ENCODE data around the gene KDM4B. TPM values are rescaled to one million over a fixed set of nuclear protein-coding genes. Genes with fewer than 3 reads are reported as not detected.

Gene KDM4B
- total RNA-seq, 4 donors from 2014 or later = 29.2 to 43.8 (median 38.7) TPM

DNA sequence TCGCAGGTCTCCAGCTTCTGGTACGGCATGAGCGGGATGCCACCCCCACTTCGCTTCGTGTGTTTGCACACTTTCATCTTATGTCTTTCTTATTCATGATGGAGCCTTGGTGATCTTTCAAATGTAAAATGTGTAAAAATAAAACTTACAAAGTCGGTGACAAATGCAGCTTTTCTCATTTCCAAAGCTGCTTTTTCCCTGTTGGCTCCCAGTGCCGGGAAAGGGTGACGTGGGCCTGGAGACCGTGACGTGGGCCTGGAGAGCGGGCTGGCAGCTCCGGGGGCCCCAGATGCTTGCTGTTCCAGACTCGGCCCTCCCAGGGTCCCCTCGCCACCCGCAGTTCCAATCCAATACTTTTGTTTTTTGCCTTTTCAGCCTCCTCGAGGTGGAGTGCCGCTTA, 101.4 kb downstream of the KDM4B start:
- peaks cover 0 to 71% of the 10 kb centered on the region in 2 donors for H3K36me3 ChIP-seq

DNA sequence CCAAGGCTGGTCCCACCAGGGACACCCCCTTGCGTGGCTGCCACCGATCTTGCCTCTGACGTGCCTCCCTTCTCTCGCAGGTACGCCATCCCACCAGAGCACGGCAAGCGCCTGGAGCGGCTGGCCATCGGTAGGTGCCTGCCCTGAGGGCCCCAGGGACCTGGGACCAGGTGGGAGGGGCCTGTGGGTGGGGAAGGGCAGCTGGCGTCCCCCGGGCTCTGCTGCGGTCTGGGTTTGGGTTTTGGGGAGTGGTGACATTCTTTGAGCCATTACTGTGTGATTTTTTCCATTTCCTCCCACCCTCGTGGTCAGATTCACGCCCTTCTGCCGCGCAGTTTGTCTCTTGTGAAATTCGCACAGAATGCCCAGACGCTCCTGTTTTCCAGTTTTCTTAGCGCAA, 102.0 kb downstream of the KDM4B start:
- Histone ChIP-seq H3K9me3 (no peaks in the 10 kb centered on the region), H3K4me3 (no peak overlapping the region), H3K4me1 (peaks cover 0 to 15% (median 0%) of the 10 kb centered on the region in 3 donors), H3K27me3 (no peaks in the 10 kb centered on the region), H3K36me3 (peaks cover 0 to 71% of the 10 kb centered on the region in 2 donors), H3K27ac (no peak overlapping the region)
- 85 to 86% methylated on average over 9 to 14 of the region's 19 CpGs for WGBS, 2 donors (ENCODE audit: low coverage in 1 of 2)
- no peak for ATAC-seq
- TF ChIP-seq, protein P1, sequence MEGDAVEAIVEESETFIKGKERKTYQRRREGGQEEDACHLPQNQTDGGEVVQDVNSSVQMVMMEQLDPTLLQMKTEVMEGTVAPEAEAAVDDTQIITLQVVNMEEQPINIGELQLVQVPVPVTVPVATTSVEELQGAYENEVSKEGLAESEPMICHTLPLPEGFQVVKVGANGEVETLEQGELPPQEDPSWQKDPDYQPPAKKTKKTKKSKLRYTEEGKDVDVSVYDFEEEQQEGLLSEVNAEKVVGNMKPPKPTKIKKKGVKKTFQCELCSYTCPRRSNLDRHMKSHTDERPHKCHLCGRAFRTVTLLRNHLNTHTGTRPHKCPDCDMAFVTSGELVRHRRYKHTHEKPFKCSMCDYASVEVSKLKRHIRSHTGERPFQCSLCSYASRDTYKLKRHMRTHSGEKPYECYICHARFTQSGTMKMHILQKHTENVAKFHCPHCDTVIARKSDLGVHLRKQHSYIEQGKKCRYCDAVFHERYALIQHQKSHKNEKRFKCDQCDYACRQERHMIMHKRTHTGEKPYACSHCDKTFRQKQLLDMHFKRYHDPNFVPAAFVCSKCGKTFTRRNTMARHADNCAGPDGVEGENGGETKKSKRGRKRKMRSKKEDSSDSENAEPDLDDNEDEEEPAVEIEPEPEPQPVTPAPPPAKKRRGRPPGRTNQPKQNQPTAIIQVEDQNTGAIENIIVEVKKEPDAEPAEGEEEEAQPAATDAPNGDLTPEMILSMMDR (IDR thresholded peaks at IDR 0.05) = no peak
- TF ChIP-seq POLR2A (IDR thresholded peaks at IDR 0.05) = no peak
- no peak for TF ChIP-seq EP300 (IDR thresholded peaks at IDR 0.05)
- no peak for TF ChIP-seq POLR2AphosphoS5 (IDR thresholded peaks at IDR 0.05)

More for the DNA sequence above, 101.4 kb downstream of the KDM4B start:
- Histone ChIP-seq H3K4me3 (no peak overlapping the region), H3K9me3 (no peaks in the 10 kb centered on the region), H3K27ac (no peak overlapping the region), H3K4me1 (peaks cover 0 to 15% (median 0%) of the 10 kb centered on the region in 3 donors), H3K27me3 (no peaks in the 10 kb centered on the region)
- WGBS, 2 donors (ENCODE audit: low coverage in 1 of 2) = 83 to 84% methylated on average over 1 to 11 of the region's 17 CpGs
- no peak for ATAC-seq
- TF ChIP-seq POLR2A (IDR thresholded peaks at IDR 0.05) = no peak
- TF ChIP-seq POLR2AphosphoS5 (IDR thresholded peaks at IDR 0.05) = no peak
- TF ChIP-seq, protein P1 (IDR thresholded peaks at IDR 0.05) = no peak
- TF ChIP-seq EP300 (IDR thresholded peaks at IDR 0.05) = no peak

DNA sequence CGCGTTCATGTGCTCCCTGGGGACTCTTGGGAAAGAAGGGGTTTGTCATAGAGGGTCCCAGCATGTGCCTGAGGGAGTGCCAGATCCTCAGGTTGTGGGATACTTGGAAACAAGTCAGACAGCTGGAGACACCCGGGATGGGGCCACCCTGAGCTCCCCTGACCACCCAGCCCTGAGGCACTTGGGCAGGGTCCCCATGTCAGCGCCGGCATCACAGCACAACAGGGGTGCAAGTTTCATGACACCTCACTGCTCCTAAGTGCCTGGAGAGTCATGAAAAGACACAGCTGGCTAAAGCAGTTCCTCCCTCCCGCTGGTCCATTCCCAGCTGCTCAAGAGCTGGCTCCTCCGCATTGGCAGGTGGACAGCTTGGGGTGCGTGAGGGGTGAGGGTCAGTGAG, 102.7 kb downstream of the KDM4B start:
- Histone ChIP-seq H3K36me3 (peaks cover 0 to 70% of the 10 kb centered on the region in 2 donors), H3K4me3 (no peak overlapping the region), H3K27me3 (no peaks in the 10 kb centered on the region), H3K9me3 (no peaks in the 10 kb centered on the region), H3K27ac (no peak overlapping the region), H3K4me1 (peaks cover 0 to 15% (median 0%) of the 10 kb centered on the region in 3 donors)
- TF ChIP-seq, protein P1 (IDR thresholded peaks at IDR 0.05) = no peak
- TF ChIP-seq POLR2AphosphoS5 (IDR thresholded peaks at IDR 0.05) (no peak), EP300 (IDR thresholded peaks at IDR 0.05) (no peak), POLR2A (IDR thresholded peaks at IDR 0.05) (no peak)
- no CpG with 5 or more reads among the region's 8 CpGs for WGBS, 2 donors (ENCODE audit: low coverage in 1 of 2)
- ATAC-seq = peak; percentile 7

DNA sequence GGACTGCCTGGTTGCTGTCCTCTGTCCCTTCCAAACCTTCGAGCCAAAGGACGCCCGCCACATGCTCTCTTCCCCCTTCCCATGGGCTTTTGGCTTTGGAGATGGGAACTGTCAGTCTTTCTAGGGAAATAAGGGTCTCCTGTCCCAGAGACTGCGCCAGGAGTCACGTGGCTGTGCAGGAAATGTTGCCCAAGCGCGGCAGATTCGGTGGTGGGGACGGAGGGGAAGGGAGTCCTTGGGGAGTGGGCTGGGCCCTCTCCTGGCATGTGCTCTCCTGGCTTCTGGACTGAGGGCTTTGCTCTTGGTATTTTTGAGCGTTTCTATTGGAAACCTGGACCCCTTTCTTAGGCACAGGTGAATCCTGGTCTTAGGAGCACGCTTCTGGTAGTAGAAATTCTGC, 103.2 kb downstream of the KDM4B start:
- Histone ChIP-seq H3K36me3 (peaks cover 0 to 70% of the 10 kb centered on the region in 2 donors), H3K4me1 (peaks cover 0 to 15% (median 0%) of the 10 kb centered on the region in 3 donors), H3K27ac (no peak overlapping the region), H3K9me3 (no peaks in the 10 kb centered on the region), H3K27me3 (no peaks in the 10 kb centered on the region), H3K4me3 (no peak overlapping the region)
- no peak for TF ChIP-seq EP300 (IDR thresholded peaks at IDR 0.05)
- TF ChIP-seq, protein P1 (IDR thresholded peaks at IDR 0.05) = no peak
- no peak for TF ChIP-seq POLR2AphosphoS5 (IDR thresholded peaks at IDR 0.05)
- TF ChIP-seq POLR2A (IDR thresholded peaks at IDR 0.05) = no peak
- peak; percentile 57 for ATAC-seq
- 75% methylated on average over 2 of the region's 11 CpGs; no CpG with 5 or more reads in 1 of the 2 donors for WGBS, 2 donors (ENCODE audit: low coverage in 1 of 2)

DNA sequence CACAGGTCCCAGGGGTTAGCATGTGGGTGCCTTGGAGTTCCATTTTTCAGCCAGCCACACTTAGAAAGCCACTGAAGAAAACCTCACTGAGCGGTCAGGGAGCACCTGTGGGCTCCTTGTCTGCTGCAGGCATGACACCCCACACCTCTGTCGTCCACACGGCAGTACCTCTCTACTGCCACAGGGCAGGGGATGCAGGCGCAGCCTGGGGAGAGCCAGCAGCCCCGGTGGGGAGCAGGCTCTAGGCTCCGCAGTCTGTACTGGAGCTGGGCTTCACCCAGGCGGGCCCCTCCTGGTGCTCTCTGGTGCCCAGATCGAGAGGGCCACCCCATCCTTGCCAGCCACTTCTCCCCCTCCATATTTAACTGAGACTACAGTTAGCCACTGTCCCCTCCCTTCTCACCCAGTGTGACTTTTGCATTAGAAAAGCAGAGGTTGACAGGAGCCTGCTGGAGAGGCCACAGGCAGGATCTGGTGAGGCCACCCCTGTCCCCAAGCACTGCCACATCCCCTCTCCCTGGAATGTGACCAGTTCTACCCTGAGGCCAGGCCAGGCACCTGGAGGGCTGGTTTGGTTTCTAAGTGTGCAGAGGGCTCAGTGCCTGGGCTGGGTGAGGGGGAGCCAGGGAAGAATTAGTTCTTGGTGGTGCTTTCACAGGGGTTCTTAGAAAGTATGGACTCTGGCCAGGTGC, 104.4 kb downstream of the KDM4B start:
- Histone ChIP-seq H3K4me1 (peaks cover 0 to 15% (median 0%) of the 10 kb centered on the region in 3 donors), H3K9me3 (no peaks in the 10 kb centered on the region), H3K27me3 (no peaks in the 10 kb centered on the region), H3K27ac (no peak overlapping the region), H3K4me3 (no peak overlapping the region), H3K36me3 (peaks cover 0 to 76% of the 10 kb centered on the region in 2 donors)
- TF ChIP-seq EP300 (IDR thresholded peaks at IDR 0.05) = no peak
- no peak for TF ChIP-seq POLR2A (IDR thresholded peaks at IDR 0.05)
- TF ChIP-seq, protein P1 (IDR thresholded peaks at IDR 0.05) = no peak
- TF ChIP-seq POLR2AphosphoS5 (IDR thresholded peaks at IDR 0.05) = no peak
- no peak for ATAC-seq
- 80% methylated on average over 1 of the region's 8 CpGs; no CpG with 5 or more reads in 1 of the 2 donors for WGBS, 2 donors (ENCODE audit: low coverage in 1 of 2)

Data from gastroesophageal sphincter (tissue), 4 donors.